B cell (primary cell): Measurements from ENCODE around the gene PHF23.

ENCODE experiments used
- CTCF ChIP-seq: fragments of 200-600 bp; IDR thresholded peaks from one replicate; pipeline ENCODE4 v1.8.0; 2022; ENCODE audit warnings: antibody characterized with exemption, mild to moderate bottlenecking
- EZH2 ChIP-seq: IDR thresholded peaks from 2 replicates; pipeline ENCODE4 v1.6.1; 2012; ENCODE audit warnings: borderline replicate concordance, low read depth, mild to moderate bottlenecking, moderate library complexity, low read length; ENCODE audit not compliant: insufficient read depth, poor library complexity, severe bottlenecking

- TF ChIP-seq CTCF (no peak), EZH2 (no peak)
These were observed 9.5 kb upstream of the PHF23 start for GRCh38 chr17:7248796-7249195.
